Astrocyte (in vitro differentiated cells and primary cell): Measurements from ENCODE around the gene CCDC91. TPM values are rescaled to one million over a fixed set of nuclear protein-coding genes. Genes with fewer than 3 reads are reported as not detected.

Source experiments
- DNase-seq: peaks from one replicate; pipeline ENCODE4 v3.0.0-alpha.2; 2010; ENCODE audit warnings: low read depth
- FAIRE-seq: peaks from 2 replicates; lab custom pipeline; 2011; peaks lifted over from hg19 to GRCh38; lab: Jason Lieb, UNC
- H2AFZ ChIP-seq: 2 replicates; pipeline ENCODE4 v1.6.0; 2012; ENCODE audit warnings: low read depth, low read length, inconsistent platforms
- H3K27ac ChIP-seq: 2 replicates; pipeline ENCODE4 v1.5.1; 2011; ENCODE audit warnings: low read depth, low read length, inconsistent platforms
- H3K27me3 ChIP-seq: 2 replicates; pipeline ENCODE4 v1.6.0; 2011; ENCODE audit warnings: low read length, inconsistent platforms; ENCODE audit not compliant: insufficient read depth
- H3K36me3 ChIP-seq: 2 replicates; pipeline ENCODE4 v1.5.1; 2011; ENCODE audit warnings: low read length, inconsistent platforms; ENCODE audit not compliant: insufficient read depth
- H3K4me1 ChIP-seq: 2 replicates; pipeline ENCODE4 v1.5.1; 2011; ENCODE audit warnings: low read length, inconsistent platforms; ENCODE audit not compliant: insufficient read depth
- H3K4me2 ChIP-seq: 2 replicates; pipeline ENCODE4 v1.6.0; 2012; ENCODE audit warnings: low read length, inconsistent platforms
- H3K4me3 ChIP-seq: 2 replicates; pipeline ENCODE4 v1.5.1; 2011; ENCODE audit warnings: low read depth, mild to moderate bottlenecking, low read length, inconsistent platforms; ENCODE audit not compliant: insufficient read depth
- H3K79me2 ChIP-seq: 2 replicates; pipeline ENCODE4 v1.6.0; 2012; ENCODE audit warnings: mild to moderate bottlenecking, low read length, inconsistent platforms; ENCODE audit not compliant: insufficient read depth
- H3K9ac ChIP-seq: 2 replicates; pipeline ENCODE4 v1.6.0; 2012; ENCODE audit warnings: mild to moderate bottlenecking, low read length, inconsistent platforms
- H3K9me3 ChIP-seq: 2 replicates; pipeline ENCODE4 v1.5.1; 2012; ENCODE audit warnings: low read depth, mild to moderate bottlenecking, low read length, inconsistent platforms; ENCODE audit not compliant: insufficient read depth
- H4K20me1 ChIP-seq: 2 replicates; pipeline ENCODE4 v1.6.0; 2012; ENCODE audit warnings: low read length, inconsistent platforms; ENCODE audit not compliant: insufficient read depth
- H3K27ac Mint-ChIP-seq: one replicate; pipeline ENCODE4 v1.8.0; 2021; ENCODE audit warnings: mild to moderate bottlenecking, mixed read lengths; ENCODE audit not compliant: unreplicated experiment
- H3K27me3 Mint-ChIP-seq: one replicate; pipeline ENCODE4 v1.8.0; 2021; ENCODE audit warnings: low read depth, mixed read lengths; ENCODE audit not compliant: unreplicated experiment
- H3K36me3 Mint-ChIP-seq: one replicate; pipeline ENCODE4 v1.8.0; 2021; ENCODE audit warnings: low read depth, mixed read lengths; ENCODE audit not compliant: unreplicated experiment
- H3K4me1 Mint-ChIP-seq: one replicate; pipeline ENCODE4 v1.8.0; 2021; ENCODE audit warnings: low read depth, mixed read lengths; ENCODE audit not compliant: unreplicated experiment
- H3K4me3 Mint-ChIP-seq: one replicate; pipeline ENCODE4 v1.8.0; 2021; ENCODE audit warnings: mild to moderate bottlenecking, moderate library complexity, mixed read lengths; ENCODE audit not compliant: unreplicated experiment
- H3K9me3 Mint-ChIP-seq: one replicate; pipeline ENCODE4 v1.8.0; 2021; ENCODE audit warnings: mild to moderate bottlenecking, mixed read lengths; ENCODE audit not compliant: unreplicated experiment
- CTCF ChIP-seq: IDR thresholded peaks from 2 replicates; pipeline ENCODE4 v1.5.1; 2011; ENCODE audit warnings: low read depth, mild to moderate bottlenecking, inconsistent platforms, low read length, moderate library complexity; ENCODE audit not compliant: insufficient read depth
- EZH2 ChIP-seq: IDR thresholded peaks from 2 replicates; pipeline ENCODE4 v1.6.1; 2012; ENCODE audit warnings: mild to moderate bottlenecking, low read length, inconsistent platforms; ENCODE audit not compliant: insufficient read depth
- total RNA-seq: library from RNA; stranded (reverse); gene quantifications from 2 replicates; pipeline ENCODE4 v1.2.1, GENCODE V29; 2021

CCDC91 gene
- total RNA-seq, 1 donor from 2014 or later, result 19.3 TPM

- Histone ChIP-seq H3K4me2 (no peak overlapping the region), H3K9ac (no peak overlapping the region), H3K36me3 (no peaks in the 10 kb centered on the region), H3K4me3 (no peak overlapping the region), H3K79me2 (peaks cover under 1% of the 10 kb centered on the region), H4K20me1 (no peaks in the 10 kb centered on the region), H3K27me3 (no peaks in the 10 kb centered on the region), H3K4me1 (no peaks in the 10 kb centered on the region), H2AFZ (no peak overlapping the region), H3K9me3 (no peaks in the 10 kb centered on the region), H3K27ac (no peak overlapping the region)
- no peak for TF ChIP-seq CTCF
- TF ChIP-seq EZH2, result no peak
- Mint-ChIP-seq H3K9me3 (peaks cover 2% of the 10 kb centered on the region), H3K27ac (no peak overlapping the region), H3K36me3 (no peaks in the 10 kb centered on the region), H3K4me1 (peaks cover 5% of the 10 kb centered on the region), H3K4me3 (no peak overlapping the region), H3K27me3 (no peaks in the 10 kb centered on the region)
- FAIRE-seq (no peak), DNase-seq (no peak)
Observed at GRCh38 chr12:28239918-28240317, 49.7 kb downstream of the CCDC91 start.

- Histone ChIP-seq H3K27me3 (no peaks in the 10 kb centered on the region), H3K36me3 (no peaks in the 10 kb centered on the region), H3K9ac (no peak overlapping the region), H2AFZ (no peak overlapping the region), H3K4me2 (no peak overlapping the region), H3K4me1 (no peaks in the 10 kb centered on the region), H3K79me2 (no peaks in the 10 kb centered on the region), H3K27ac (no peak overlapping the region), H4K20me1 (no peaks in the 10 kb centered on the region), H3K4me3 (no peak overlapping the region), H3K9me3 (no peaks in the 10 kb centered on the region)
- Mint-ChIP-seq H3K9me3 (peaks cover 2% of the 10 kb centered on the region), H3K27me3 (no peaks in the 10 kb centered on the region), H3K4me3 (no peak overlapping the region), H3K36me3 (no peaks in the 10 kb centered on the region), H3K27ac (no peak overlapping the region), H3K4me1 (no peaks in the 10 kb centered on the region)
- TF ChIP-seq EZH2, result no peak
- DNase-seq (no peak), FAIRE-seq (no peak)
Observed at GRCh38 chr12:28240853-28241252, 50.6 kb downstream of the CCDC91 start.

GRCh38 chr12:28242129-28242495 is 51.9 kb downstream of the CCDC91 start:
- no peaks in the 10 kb centered on the region for H3K36me3 ChIP-seq
- no peak for FAIRE-seq
- H4K20me1 ChIP-seq, result no peaks in the 10 kb centered on the region
- H3K79me2 ChIP-seq, result no peaks in the 10 kb centered on the region
- H3K27me3 Mint-ChIP-seq, result no peaks in the 10 kb centered on the region
- H3K27ac Mint-ChIP-seq, result no peak overlapping the region
- no peaks in the 10 kb centered on the region for H3K27me3 ChIP-seq
- H2AFZ ChIP-seq, result no peak overlapping the region
- H3K4me3 ChIP-seq, result no peak overlapping the region
- no peaks in the 10 kb centered on the region for H3K4me1 Mint-ChIP-seq
- DNase-seq, result no peak
- H3K4me1 ChIP-seq, result no peaks in the 10 kb centered on the region
- no peak overlapping the region for H3K4me3 Mint-ChIP-seq
- TF ChIP-seq EZH2 (no peak), CTCF (no peak)
- H3K27ac ChIP-seq, result no peak overlapping the region
- no peak overlapping the region for H3K4me2 ChIP-seq
- H3K9me3 ChIP-seq, result no peaks in the 10 kb centered on the region
- H3K9me3 Mint-ChIP-seq, result peaks cover 2% of the 10 kb centered on the region
- no peak overlapping the region for H3K9ac ChIP-seq
- no peaks in the 10 kb centered on the region for H3K36me3 Mint-ChIP-seq
